Esophagus squamous epithelium (tissue), 5 donors: ENCODE measurements around the gene PDHX. TPM values are rescaled to one million over a fixed set of nuclear protein-coding genes. Genes with fewer than 3 reads are reported as not detected.

Experiments
- DNase-seq: peaks from one replicate; lab custom pipeline; 2025; lab: John Stamatoyannopoulos, UW
- H3K27ac ChIP-seq, 4 donors: fragments of 200-600 bp; sonication (generic); one replicate each; pipeline ENCODE4 v1.5.1; 2016 to 2019; ENCODE audit warnings: mild to moderate bottlenecking in 1 of 4
- H3K27me3 ChIP-seq, 4 donors: fragments of 200-600 bp; sonication (generic); 1 replicate in 3 of 4; 2 replicates in 1 of 4; pipeline versions ENCODE4 v1.5.1 to v1.6.0; 2017 to 2021; ENCODE audit warnings: antibody characterized with exemption in 1 of 4
- H3K36me3 ChIP-seq, 3 donors: fragments of 200-600 bp; sonication (generic); one replicate each; pipeline ENCODE4 v1.5.1; 2016 to 2019
- H3K4me1 ChIP-seq, 3 donors: fragments of 200-600 bp; sonication (generic); one replicate each; pipeline ENCODE4 v1.5.1; 2017 to 2019
- H3K4me3 ChIP-seq, 4 donors: fragments of 200-600 bp; sonication (generic); 1 replicate in 3 of 4; 2 replicates in 1 of 4; pipeline ENCODE4 v1.5.1; 2016 to 2019; ENCODE audit warnings: mild to moderate bottlenecking in 2 of 4, moderate library complexity in 1 of 4
- H3K9me3 ChIP-seq, 3 donors: fragments of 200-600 bp; sonication (generic); one replicate each; pipeline ENCODE4 v1.5.1; 2016 to 2019
- CTCF ChIP-seq, 6 experiments: fragments of 450-650 bp in 4 of 6; fragments of 200-600 bp in 2 of 6; sonication (generic) in 2 of 6; IDR thresholded peaks; one replicate each; pipeline ENCODE4 v1.5.1; 2016 to 2019; ENCODE audit warnings: antibody characterized with exemption in 6 of 6, mild to moderate bottlenecking in 4 of 6, moderate library complexity in 4 of 6
- POLR2A ChIP-seq, 4 donors: fragments of 450-650 bp; IDR thresholded peaks; one replicate each; pipeline ENCODE4 v1.6.1; 2017; ENCODE audit warnings: antibody characterized with exemption in 4 of 4, mild to moderate bottlenecking in 4 of 4, moderate library complexity in 3 of 4
- WGBS, 2 donors: methylation state at CpG; one replicate each; pipeline ENCODE4 v1.1.5; 2018; 5-methylcytosine and 5-hydroxymethylcytosine counted together
- intact Hi-C: fragments of 100-400 bp; cut with DNase I; formaldehyde crosslinking; loops from one replicate; pipeline ENCODE4 v1.15.0; 2022
- total RNA-seq, 4 donors: library from RNA; depleted of rRNA; stranded (reverse); fragments of >200 nt; gene quantifications; one replicate each; pipeline ENCODE4 v1.1.0, GENCODE V29; 2016
- donor health status: DM: yes; HTN: yes; CAD: no.

Gene PDHX
- total RNA-seq, 4 donors from 2014 or later, result 14.1 to 29.9 (median 25.7) TPM

- intact Hi-C loops, result no loop called here
- no peaks in the 10 kb centered on the region for H3K36me3 ChIP-seq
- no peaks in the 10 kb centered on the region for H3K9me3 ChIP-seq
- peak overlapping the region in 1 of 4 donors; percentile 5 for H3K4me3 ChIP-seq
- no peaks in the 10 kb centered on the region for H3K27me3 ChIP-seq
- no peak for DNase-seq
- H3K4me1 ChIP-seq, result peaks cover 7 to 29% (median 18%) of the 10 kb centered on the region in 3 donors
- peak overlapping the region; percentile 1 to 57 (median 33) for H3K27ac ChIP-seq
- TF ChIP-seq CTCF (IDR thresholded peaks at IDR 0.05) (no peak), POLR2A (IDR thresholded peaks at IDR 0.05) (no peak)
- 12 to 26% methylated on average over 5 of the region's 5 CpGs for WGBS, 2 donors
Measured at GRCh38 chr11:35029979-35030682, 113.7 kb downstream of the PDHX start.

GRCh38 chr11:35030716-35031213, 114.3 kb downstream of the PDHX start:
- TF ChIP-seq CTCF (IDR thresholded peaks at IDR 0.05), result no peak
- intact Hi-C loops, result no loop called here
- 20 to 30% methylated on average over 9 to 11 of the region's 11 CpGs for WGBS, 2 donors
- DNase-seq, result no peak
- H3K36me3 ChIP-seq, result no peaks in the 10 kb centered on the region
- no peaks in the 10 kb centered on the region for H3K27me3 ChIP-seq
- no peaks in the 10 kb centered on the region for H3K9me3 ChIP-seq
- H3K4me1 ChIP-seq, result peaks cover 7 to 32% (median 22%) of the 10 kb centered on the region in 3 donors
- peak overlapping the region; percentile 1 to 57 (median 33) for H3K27ac ChIP-seq
- peak overlapping the region in 1 of 4 donors; percentile 5 for H3K4me3 ChIP-seq

GRCh38 chr11:35031346-35031745, 114.9 kb downstream of the PDHX start:
- H3K9me3 ChIP-seq, result no peaks in the 10 kb centered on the region
- no peak for DNase-seq
- no peaks in the 10 kb centered on the region for H3K27me3 ChIP-seq
- peak overlapping the region; percentile 1 to 57 (median 33) for H3K27ac ChIP-seq
- intact Hi-C loops, result no loop called here
- TF ChIP-seq POLR2A (IDR thresholded peaks at IDR 0.05) (no peak), CTCF (IDR thresholded peaks at IDR 0.05) (no peak)
- H3K4me1 ChIP-seq, result peaks cover 7 to 36% (median 24%) of the 10 kb centered on the region in 3 donors
- no peaks in the 10 kb centered on the region for H3K36me3 ChIP-seq
- H3K4me3 ChIP-seq, result no peak overlapping the region
- 91% methylated on average over 2 of the region's 2 CpGs for WGBS, 2 donors

GRCh38 chr11:35031867-35032266, 115.4 kb downstream of the PDHX start:
- no peak overlapping the region for H3K27ac ChIP-seq
- intact Hi-C loops, result no loop called here
- no peaks in the 10 kb centered on the region for H3K9me3 ChIP-seq
- no peaks in the 10 kb centered on the region for H3K36me3 ChIP-seq
- no peaks in the 10 kb centered on the region for H3K27me3 ChIP-seq
- H3K4me3 ChIP-seq, result no peak overlapping the region
- WGBS, 2 donors, result 44 to 57% methylated on average over 1 of the region's 1 CpG
- TF ChIP-seq POLR2A (IDR thresholded peaks at IDR 0.05) (no peak), CTCF (IDR thresholded peaks at IDR 0.05) (no peak)
- no peak for DNase-seq
- H3K4me1 ChIP-seq, result peaks cover 7 to 36% (median 24%) of the 10 kb centered on the region in 3 donors

- Histone ChIP-seq H3K36me3 (no peaks in the 10 kb centered on the region), H3K27ac (no peak overlapping the region), H3K4me1 (peaks cover 7 to 36% (median 24%) of the 10 kb centered on the region in 3 donors), H3K4me3 (no peak overlapping the region), H3K9me3 (no peaks in the 10 kb centered on the region), H3K27me3 (no peaks in the 10 kb centered on the region)
- 92 to 97% methylated on average over 6 of the region's 6 CpGs for WGBS, 2 donors
- TF ChIP-seq CTCF (IDR thresholded peaks at IDR 0.05) (no peak), POLR2A (IDR thresholded peaks at IDR 0.05) (no peak)
- intact Hi-C loops, result no loop called here
- DNase-seq, result no peak
Measured at GRCh38 chr11:35033011-35033410, 116.6 kb downstream of the PDHX start.
